Effector CD4-positive, alpha-beta T cell (primary cell): ENCODE results near the gene C7orf57.

Experiments used
- DNase-seq: peaks from one replicate; pipeline ENCODE4 v3.0.0-alpha.2; 2020

Gene C7orf57

DNA sequence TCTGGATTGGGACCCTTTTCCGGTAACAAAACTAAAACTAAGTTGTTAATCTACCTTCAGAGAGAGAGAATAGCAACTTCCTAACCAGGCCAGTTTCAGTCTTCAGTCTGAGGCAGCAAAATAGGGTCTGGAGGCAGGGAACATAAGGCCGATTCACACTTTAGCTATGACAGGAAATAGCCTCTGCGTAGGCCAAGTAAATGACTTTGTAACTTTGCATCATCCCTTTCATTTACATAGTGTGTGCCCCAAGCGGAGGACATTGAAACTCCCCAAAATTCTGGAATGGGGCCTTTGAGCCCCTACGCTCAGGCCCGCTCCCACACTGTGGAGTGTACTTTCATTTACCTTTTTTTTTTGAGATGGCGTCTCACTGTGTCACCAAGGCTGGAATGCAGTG, 52.0 kb downstream of the C7orf57 start:
- DNase-seq = no peak

- DNase-seq = no peak
Measured at GRCh38 chr7:48088559-48089045, 53.3 kb downstream of the C7orf57 start.

GRCh38 chr7:48089046-48090003, 54.0 kb downstream of the C7orf57 start, which contains the start of gene UPP1:
TSS of gene UPP1 (plus strand) at chr7:48089265. CDS start at chr7:48094784, 5,519 bp downstream.
- DNase-seq = peak; percentile 81

- no peak for DNase-seq
Measured at GRCh38 chr7:48090095-48090805, 54.9 kb downstream of the C7orf57 start.

GRCh38 chr7:48091506-48092433, 56.4 kb downstream of the C7orf57 start:
- no peak for DNase-seq

GRCh38 chr7:48094861-48095293, 59.5 kb downstream of the C7orf57 start:
- DNase-seq = no peak

DNA sequence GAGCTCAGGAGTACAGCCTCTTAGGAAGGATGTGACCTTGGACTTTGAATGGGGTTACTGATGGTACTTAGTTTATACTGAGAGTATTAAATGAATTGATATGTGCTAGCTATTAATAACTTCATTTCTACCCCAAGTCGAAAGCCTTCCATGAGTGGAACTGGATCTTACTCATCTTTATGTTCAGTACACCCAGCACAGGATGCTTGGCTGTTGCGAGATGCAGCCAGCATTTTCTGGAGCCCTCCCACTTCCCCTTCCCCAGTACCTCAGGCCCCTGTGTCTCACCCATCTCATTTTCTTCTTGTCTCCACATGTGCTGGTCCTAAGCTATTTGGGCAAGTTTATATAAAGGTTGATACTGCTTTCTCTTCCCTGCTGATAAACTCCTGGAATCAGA, 60.9 kb downstream of the C7orf57 start:
- no peak for DNase-seq

DNA sequence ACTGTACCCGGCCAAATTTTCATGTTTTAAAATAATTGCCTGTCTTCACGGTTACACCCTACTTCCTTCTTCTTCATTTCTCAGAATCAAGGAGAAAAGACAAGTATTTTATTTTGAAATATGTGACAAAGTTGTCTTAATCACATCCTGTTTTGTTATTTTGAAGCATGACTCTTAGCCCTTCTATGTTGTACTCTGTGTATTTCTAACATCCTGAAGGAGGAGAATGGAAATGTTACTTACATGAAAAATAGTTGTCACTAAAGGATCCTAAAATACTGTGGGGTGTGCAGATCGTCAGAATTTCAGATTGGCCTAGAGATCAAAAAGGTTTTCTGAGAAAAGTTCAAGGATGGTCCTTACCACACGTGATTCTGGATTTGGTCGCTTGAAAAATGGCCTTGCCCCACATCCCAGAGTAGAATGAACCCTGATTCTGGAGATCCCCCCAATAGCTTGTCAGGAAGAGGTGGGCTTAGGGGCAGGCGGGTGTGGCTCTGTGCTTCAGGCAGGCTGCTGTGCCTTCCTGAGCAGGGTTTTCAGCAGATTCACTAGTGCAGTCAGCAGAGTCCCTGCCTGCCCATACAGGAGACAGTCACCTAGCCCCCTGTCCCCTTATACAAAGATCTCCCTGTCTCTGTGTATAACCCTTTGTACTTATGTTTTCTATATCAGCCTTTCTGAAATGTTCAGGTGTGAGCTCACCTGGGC, 62.3 kb downstream of the C7orf57 start:
- no peak for DNase-seq

- no peak for DNase-seq
Measured at GRCh38 chr7:48098846-48099245, 63.5 kb downstream of the C7orf57 start.

GRCh38 chr7:48099781-48100180, 64.4 kb downstream of the C7orf57 start:
- DNase-seq = no peak

DNA sequence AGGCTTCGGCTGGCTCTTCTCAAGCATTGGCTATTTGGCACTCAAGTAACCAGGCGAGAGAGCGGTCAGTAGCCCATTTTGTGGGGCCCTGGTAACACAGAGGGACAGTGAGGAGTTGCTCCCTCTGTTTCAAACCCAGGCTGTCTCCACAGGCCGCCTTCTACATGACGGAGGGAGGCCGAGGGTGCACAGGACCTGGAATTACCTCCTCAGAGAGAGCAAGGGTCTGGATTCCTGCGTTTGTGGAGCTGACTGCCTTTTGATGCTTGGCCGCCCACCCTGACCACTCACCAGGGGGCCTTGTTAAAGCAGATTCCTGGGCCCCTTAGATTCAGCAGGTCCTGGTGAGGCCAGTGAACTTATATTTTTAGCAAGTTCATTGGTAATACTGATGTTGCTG, 66.0 kb downstream of the C7orf57 start:
- DNase-seq = no peak

DNA sequence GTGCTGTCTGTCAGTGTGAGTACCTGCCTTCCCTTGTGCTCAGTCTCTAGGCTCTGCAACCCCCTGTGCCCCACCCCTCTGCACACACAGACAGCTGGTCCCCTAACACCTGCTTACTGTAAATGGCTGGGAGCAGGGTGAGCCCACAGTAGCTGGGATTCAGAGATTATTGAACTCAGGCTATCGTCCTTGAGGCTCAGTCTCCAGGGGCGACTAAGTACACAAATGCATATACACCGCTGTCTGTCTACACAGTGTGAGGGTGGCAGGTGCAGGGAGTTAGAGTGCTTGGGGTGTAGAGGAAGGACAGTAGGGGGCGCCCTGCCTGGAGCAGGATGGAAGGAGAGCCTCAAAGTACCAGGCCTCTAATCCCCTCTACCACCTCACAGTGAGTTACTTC, 66.6 kb downstream of the C7orf57 start:
- DNase-seq = no peak

GRCh38 chr7:48102530-48102929, 67.2 kb downstream of the C7orf57 start:
- no peak for DNase-seq

GRCh38 chr7:48105045-48105444, 69.7 kb downstream of the C7orf57 start:
- no peak for DNase-seq

- DNase-seq = no peak
Measured at GRCh38 chr7:48106906-48107659, 71.7 kb downstream of the C7orf57 start.

DNA sequence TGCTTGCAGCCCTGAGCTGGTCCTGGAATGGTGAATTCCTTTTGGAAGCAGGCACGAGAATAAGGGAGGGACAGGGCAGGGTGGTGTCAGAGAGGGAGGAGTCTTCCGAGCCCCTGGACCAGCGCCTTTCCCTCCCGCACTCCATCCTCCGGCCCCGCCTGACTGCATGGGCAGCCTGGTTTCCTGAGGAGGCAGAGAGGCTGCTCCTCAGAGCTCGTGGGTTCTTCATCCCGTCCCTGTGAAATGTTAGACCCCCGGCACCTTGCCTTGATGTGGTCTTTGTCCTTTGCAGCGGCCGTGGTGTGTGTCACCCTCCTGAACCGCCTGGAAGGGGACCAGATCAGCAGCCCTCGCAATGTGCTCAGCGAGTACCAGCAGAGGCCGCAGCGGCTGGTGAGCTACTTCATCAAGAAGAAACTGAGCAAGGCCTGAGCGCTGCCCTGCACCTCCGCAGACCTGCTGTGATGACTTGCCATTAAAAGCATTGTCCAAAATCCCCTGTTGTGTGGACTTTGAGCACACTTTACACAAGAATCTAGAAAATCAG, 72.7 kb downstream of the C7orf57 start:
- no peak for DNase-seq

DNA sequence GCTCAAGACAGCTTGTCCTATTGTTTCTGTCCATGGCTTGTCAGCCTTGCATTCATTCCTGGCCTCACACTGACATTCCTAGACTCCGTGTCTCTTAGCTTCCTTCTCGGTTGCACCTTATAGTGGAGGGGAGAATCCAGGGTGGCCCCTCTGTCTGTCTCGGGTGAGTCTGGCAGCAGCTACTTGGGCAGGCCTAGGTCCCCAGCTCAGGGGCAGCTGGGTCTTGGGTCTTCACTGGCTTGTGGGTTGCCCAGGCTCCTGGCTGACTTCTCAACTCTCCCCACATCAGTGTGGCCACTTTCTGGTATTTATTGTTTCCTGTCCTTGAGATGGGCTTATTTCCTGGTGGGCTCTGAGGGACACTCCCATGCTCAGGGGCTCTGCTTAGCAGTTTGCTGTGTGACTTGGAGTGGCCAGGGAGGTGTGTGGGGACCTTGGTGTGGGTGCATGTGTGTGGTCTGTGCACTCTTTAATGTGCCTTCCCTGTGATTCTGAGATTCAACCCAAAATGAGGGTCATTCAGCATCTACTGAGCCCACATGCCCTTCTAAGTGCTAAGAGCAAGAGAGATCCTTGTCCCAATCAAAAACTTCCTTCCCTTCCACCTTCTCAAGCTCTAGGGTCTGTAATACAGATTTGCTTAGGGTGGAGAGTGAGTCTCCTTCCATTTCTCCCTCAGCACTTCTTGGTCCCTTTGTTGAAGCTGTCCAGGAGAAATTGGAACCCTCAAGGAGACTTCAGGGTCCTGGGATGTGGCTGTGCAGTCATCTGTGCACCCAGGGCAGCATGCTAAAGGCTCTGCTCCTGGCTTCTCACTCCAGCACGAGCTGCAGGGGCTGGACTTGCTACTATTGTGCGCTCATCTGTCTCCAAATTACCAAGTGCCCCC, 73.9 kb downstream of the C7orf57 start:
- no peak for DNase-seq

DNA sequence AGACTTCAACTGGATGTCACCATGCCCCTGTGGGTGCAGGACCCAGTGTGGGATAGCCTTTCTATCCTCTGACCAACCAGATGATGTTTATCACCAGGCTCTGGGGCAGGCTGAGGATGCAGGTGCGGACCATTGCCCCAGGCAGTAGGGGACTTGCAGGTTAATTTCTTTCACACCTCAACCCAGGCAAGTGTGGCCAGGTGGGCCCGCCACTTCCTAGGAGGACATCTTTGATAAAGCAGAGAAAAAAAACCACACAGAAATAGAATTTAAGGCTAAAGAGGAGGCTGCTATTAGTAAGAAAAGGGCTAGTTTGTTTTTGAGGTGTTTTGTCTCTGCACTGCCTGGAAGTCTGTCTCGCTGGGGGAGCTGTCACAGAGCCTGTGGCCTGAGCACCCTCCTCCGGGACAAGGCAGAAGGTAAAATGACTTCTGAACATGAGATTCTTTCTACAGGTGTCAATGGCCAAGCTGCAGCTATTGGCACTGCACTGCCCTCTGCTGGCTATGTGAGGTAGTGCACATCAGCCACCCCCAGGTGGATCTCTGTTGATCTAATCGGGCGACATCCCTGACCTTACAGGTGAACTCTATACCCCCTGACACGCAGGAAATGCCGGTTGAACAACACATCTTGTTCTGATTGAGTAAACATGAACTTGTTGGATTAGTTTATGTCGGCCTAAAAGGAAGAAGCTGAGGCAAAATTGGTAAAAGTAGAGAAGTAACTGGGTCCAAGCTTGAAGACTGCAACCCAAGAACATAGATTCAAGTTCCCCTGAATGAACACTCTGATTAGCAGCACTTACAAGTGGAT, 74.7 kb downstream of the C7orf57 start:
- peak; percentile 84 for DNase-seq

GRCh38 chr7:48110868-48111267, 75.5 kb downstream of the C7orf57 start:
- DNase-seq = no peak
